Measurements from ENCODE around the gene MICU1. TPM values are rescaled to one million over a fixed set of nuclear protein-coding genes. Genes with fewer than 3 reads are reported as not detected.

The MICU1 gene
- total and polyA plus RNA-seq, 2 of the 13 experiments (the other 11 are each of a cell fraction or from before 2014, with no cell fraction given) = 32.5 to 56.1 TPM

DNA sequence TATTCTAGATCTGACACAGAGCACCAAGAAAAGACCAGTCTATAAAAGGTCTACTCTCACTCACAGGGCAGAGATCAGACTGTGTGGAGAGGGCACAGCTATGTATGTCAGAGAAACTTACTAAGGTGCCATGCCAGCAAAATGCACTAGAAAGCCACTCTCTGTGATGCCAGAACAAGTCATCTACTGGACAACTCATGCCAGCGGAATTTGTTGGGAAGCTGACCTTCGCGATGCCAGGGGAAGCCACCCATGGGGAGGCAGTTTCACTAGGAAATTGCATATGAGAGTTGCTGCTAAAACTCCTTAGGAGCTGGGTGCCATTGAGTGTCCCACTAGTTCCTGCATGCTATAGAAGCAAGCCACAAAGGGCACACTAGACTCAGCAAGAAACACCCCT, 58.5 kb downstream of the MICU1 start:
- no TSS peak for BruUV-seq (replicated peaks)
- Histone ChIP-seq H3K27ac (ENCODE audit: extremely low read length, insufficient read depth, low read length) (no peak overlapping the region), H3K4me2 (ENCODE audit: low read depth, low read length) (no peak overlapping the region), H3K9ac (ENCODE audit: insufficient read depth, low read depth, low read length) (no peak overlapping the region), H3K36me3 (replicated peaks in 1 of 2; ENCODE audit: control insufficient read depth in 1 of 2, insufficient read depth in 2 of 2, low read length in 2 of 2) (peaks cover 1 to 20% of the 10 kb centered on the region in 2 experiments; a peak in 4 of 5 replicates), H2AFZ (ENCODE audit: low read length) (no peak overlapping the region), H3K79me2 (ENCODE audit: insufficient read depth, low read length) (no peaks in the 10 kb centered on the region), H3K4me1 (ENCODE audit: insufficient read depth, low read length) (peaks cover 10% of the 10 kb centered on the region), H3K4me3 (replicated peaks in 1 of 3; ENCODE audit: insufficient read depth in 1 of 3, low read depth in 2 of 3, low read length in 3 of 3) (no peak overlapping the region), H3K27me3 (ENCODE audit: control insufficient read depth in 1 of 2, insufficient read depth in 2 of 2, low read length in 2 of 2) (no peaks in the 10 kb centered on the region), H4K20me1 (ENCODE audit: insufficient read depth, low read length) (no peaks in the 10 kb centered on the region; the same call in 1 of the 2 replicates), H3K9me3 (ENCODE audit: low read length) (no peaks in the 10 kb centered on the region)
- TF ChIP-seq ZNF276 (CRISPR knock-in tag; IDR thresholded peaks at IDR 0.05; ENCODE audit: low read depth) (no peak), ELF4 (CRISPR knock-in tag; IDR thresholded peaks at IDR 0.05; ENCODE audit: borderline replicate concordance) (no peak), BHLHE40 (IDR thresholded peaks at IDR 0.05; ENCODE audit: low read length) (no peak), RXRA (CRISPR knock-in tag; IDR thresholded peaks at IDR 0.05) (no peak), TRIM22 (IDR thresholded peaks at IDR 0.05) (no peak), ZFYVE20 (CRISPR knock-in tag; IDR thresholded peaks at IDR 0.05; ENCODE audit: borderline replicate concordance, low read depth) (no peak), HES4 (CRISPR knock-in tag; IDR thresholded peaks at IDR 0.05; ENCODE audit: borderline replicate concordance) (no peak)
- TF ChIP-seq, protein P1, sequence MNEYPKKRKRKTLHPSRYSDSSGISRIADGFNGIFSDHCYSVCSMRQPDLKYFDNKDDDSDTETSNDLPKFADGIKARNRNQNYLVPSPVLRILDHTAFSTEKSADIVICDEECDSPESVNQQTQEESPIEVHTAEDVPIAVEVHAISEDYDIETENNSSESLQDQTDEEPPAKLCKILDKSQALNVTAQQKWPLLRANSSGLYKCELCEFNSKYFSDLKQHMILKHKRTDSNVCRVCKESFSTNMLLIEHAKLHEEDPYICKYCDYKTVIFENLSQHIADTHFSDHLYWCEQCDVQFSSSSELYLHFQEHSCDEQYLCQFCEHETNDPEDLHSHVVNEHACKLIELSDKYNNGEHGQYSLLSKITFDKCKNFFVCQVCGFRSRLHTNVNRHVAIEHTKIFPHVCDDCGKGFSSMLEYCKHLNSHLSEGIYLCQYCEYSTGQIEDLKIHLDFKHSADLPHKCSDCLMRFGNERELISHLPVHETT (CRISPR knock-in tag; conservative IDR thresholded peaks at IDR 0.05) = no peak
- ATAC-seq = no peak
- DNase-seq (ENCODE audit: low spot score) = no peak
- POLR2A ChIA-PET = no interaction called here
- WGBS (ENCODE audit: low lambda C conversion rate) = 100% methylated on average over 3 of the region's 3 CpGs
- in situ Hi-C loops (cut with HindIII; ENCODE audit: extremely low pct_ligation_motif_present, low pct_unique_long_range_greater_than_20kb) = loop anchor here (10.0 kb wide), 1 partner anchor 203 kb away; no protein-coding TSS in a partner anchor
- intact Hi-C loops (cut with micrococcal nuclease; ENCODE audit: unreplicated experiment) = loop anchor here (5.0 kb wide), 1 partner anchor 205 kb away; no protein-coding TSS in a partner anchor
- FAIRE-seq = no peak
- CTCF ChIA-PET (ENCODE audit: low intra/inter-chr PET ratio, low total read pairs) = interaction anchor here (0.8 to 1.2 kb wide), 2 partner anchors 203 to 267 kb away, joined by 3 to 4 read pairs; no protein-coding TSS in a partner anchor

All from HepG2 (cell line).